BE2C (cell line): ENCODE measurements around the gene BDNF.
A peak's percentile ranks its signal among the peaks of the same experiment; 100 is the strongest.

Experiments used
- DNase-seq: peaks from one replicate; pipeline ENCODE4 v3.0.0-alpha.2; 2020
- H3K27me3 ChIP-seq: fragments of 250-450 bp; sonication (Bioruptor Pico); 2 replicates; pipeline ENCODE4 v1.5.1; 2020; ENCODE audit warnings: mild to moderate bottlenecking
- H3K36me3 ChIP-seq: fragments of 250-450 bp; sonication (Bioruptor Pico); 2 replicates; pipeline ENCODE4 v1.5.1; 2020; ENCODE audit warnings: mild to moderate bottlenecking
- H3K4me1 ChIP-seq: fragments of 250-450 bp; sonication (Bioruptor Pico); 2 replicates; pipeline ENCODE4 v1.5.1; 2020
- H3K4me3 ChIP-seq: 2 replicates; pipeline ENCODE4 v1.5.1; 2011; ENCODE audit warnings: low read depth, low read length
- H3K9me3 ChIP-seq: fragments of 250-450 bp; sonication (Bioruptor Pico); 2 replicates; pipeline ENCODE4 v1.5.1; 2020
- TF ChIP-seq, protein P1 (sequence below): IDR thresholded peaks from 2 replicates; pipeline ENCODE4 v1.5.1; 2012; ENCODE audit warnings: mild to moderate bottlenecking, low read depth, low read length

BDNF gene

GRCh38 chr11:27711725-27712124 is 11.5 kb upstream of the BDNF start:
- Histone ChIP-seq H3K4me1 (no peaks in the 10 kb centered on the region), H3K36me3 (no peaks in the 10 kb centered on the region), H3K27me3 (no peaks in the 10 kb centered on the region), H3K4me3 (no peak overlapping the region), H3K9me3 (no peaks in the 10 kb centered on the region)
- DNase-seq = no peak
- TF ChIP-seq, protein P1, sequence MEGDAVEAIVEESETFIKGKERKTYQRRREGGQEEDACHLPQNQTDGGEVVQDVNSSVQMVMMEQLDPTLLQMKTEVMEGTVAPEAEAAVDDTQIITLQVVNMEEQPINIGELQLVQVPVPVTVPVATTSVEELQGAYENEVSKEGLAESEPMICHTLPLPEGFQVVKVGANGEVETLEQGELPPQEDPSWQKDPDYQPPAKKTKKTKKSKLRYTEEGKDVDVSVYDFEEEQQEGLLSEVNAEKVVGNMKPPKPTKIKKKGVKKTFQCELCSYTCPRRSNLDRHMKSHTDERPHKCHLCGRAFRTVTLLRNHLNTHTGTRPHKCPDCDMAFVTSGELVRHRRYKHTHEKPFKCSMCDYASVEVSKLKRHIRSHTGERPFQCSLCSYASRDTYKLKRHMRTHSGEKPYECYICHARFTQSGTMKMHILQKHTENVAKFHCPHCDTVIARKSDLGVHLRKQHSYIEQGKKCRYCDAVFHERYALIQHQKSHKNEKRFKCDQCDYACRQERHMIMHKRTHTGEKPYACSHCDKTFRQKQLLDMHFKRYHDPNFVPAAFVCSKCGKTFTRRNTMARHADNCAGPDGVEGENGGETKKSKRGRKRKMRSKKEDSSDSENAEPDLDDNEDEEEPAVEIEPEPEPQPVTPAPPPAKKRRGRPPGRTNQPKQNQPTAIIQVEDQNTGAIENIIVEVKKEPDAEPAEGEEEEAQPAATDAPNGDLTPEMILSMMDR = no peak

- no peaks in the 10 kb centered on the region for H3K4me1 ChIP-seq
- H3K36me3 ChIP-seq = no peaks in the 10 kb centered on the region
- H3K4me3 ChIP-seq = no peak overlapping the region
- TF ChIP-seq, protein P1 = no peak
- no peak for DNase-seq
- H3K9me3 ChIP-seq = no peaks in the 10 kb centered on the region
- H3K27me3 ChIP-seq = no peaks in the 10 kb centered on the region
Observed at GRCh38 chr11:27710536-27710935, 10.3 kb upstream of the BDNF start.

- no peaks in the 10 kb centered on the region for H3K4me1 ChIP-seq
- DNase-seq = no peak
- no peak overlapping the region for H3K4me3 ChIP-seq
- H3K36me3 ChIP-seq = no peaks in the 10 kb centered on the region
- peaks cover 4% of the 10 kb centered on the region for H3K27me3 ChIP-seq
- TF ChIP-seq, protein P1 = no peak
- no peaks in the 10 kb centered on the region for H3K9me3 ChIP-seq
Observed at GRCh38 chr11:27707676-27708075, 7.4 kb upstream of the BDNF start.

- H3K27me3 ChIP-seq = peaks cover 16% of the 10 kb centered on the region
- no peak for DNase-seq
- H3K9me3 ChIP-seq = no peaks in the 10 kb centered on the region
- no peaks in the 10 kb centered on the region for H3K4me1 ChIP-seq
- no peak overlapping the region for H3K4me3 ChIP-seq
- TF ChIP-seq, protein P1 = peak; percentile 67
- no peaks in the 10 kb centered on the region for H3K36me3 ChIP-seq
Observed at GRCh38 chr11:27705873-27706820, 5.9 kb upstream of the BDNF start.

DNA sequence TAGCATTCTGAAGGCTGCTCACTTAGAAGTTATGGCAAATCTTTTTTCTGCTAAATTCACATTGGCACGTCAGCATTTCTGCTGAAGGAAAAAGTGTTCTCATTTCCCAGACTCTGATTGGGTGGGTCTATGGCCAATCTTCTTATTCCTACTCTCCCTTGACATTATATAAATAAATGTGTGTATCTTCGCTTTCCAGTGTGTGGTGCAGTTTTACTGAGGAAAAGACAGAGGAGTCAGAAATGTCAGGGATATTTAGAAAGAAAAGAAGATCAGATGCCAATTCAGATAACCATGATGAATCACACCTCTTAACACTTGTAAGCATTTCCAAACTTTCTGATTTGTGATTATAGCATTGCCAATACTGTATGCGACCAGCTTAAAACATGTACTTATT is 3.2 kb upstream of the BDNF start:
- TF ChIP-seq, protein P1 = no peak
- H3K4me3 ChIP-seq = no peak overlapping the region
- no peak for DNase-seq

DNA sequence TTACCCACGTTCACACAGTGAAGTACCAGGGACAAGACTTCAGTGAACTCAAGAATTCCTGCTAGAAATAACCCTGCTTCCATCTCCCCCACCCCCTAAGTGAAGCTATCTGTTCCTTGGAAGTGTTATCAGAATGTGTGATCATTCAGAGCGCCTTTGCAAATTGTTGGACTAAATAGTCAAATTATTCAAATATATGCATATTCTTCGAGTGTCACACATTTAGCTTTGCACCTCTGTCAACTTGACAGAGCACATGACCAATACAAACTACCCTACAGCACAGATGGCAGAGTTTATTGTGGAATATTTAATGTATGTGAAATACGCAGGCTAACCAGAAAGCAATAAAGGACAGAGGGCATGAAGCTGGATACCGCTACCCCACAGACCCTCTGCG is 2.6 kb upstream of the BDNF start:
- Histone ChIP-seq H3K4me1 (no peaks in the 10 kb centered on the region), H3K4me3 (no peak overlapping the region), H3K9me3 (no peaks in the 10 kb centered on the region), H3K36me3 (no peaks in the 10 kb centered on the region), H3K27me3 (peaks cover 35% of the 10 kb centered on the region)
- TF ChIP-seq, protein P1 = no peak
- DNase-seq = no peak

More for the DNA sequence above, 3.2 kb upstream of the BDNF start:
- H3K4me1 ChIP-seq = no peaks in the 10 kb centered on the region
- H3K36me3 ChIP-seq = no peaks in the 10 kb centered on the region
- H3K27me3 ChIP-seq = peaks cover 35% of the 10 kb centered on the region
- no peaks in the 10 kb centered on the region for H3K9me3 ChIP-seq
